Loucy (cell line): ENCODE results near the gene PLEKHG5.
"Not testable (repeated sequence)": the region's sequence is repeated elsewhere in the genome, so short reads cannot be mapped to it uniquely, and the experiment has no call there.

Experiments used
- H2AFZ ChIP-seq: fragments of 200-600 bp; sonication (generic); 2 replicates; pipeline ENCODE4 v1.6.0; 2016; ENCODE audit warnings: antibody characterized with exemption, mild to moderate bottlenecking, low read length, moderate library complexity
- H3F3A ChIP-seq: fragments of 200-600 bp; 2 replicates; pipeline ENCODE4 v1.6.0; 2016; ENCODE audit warnings: antibody characterized with exemption, low read depth, mild to moderate bottlenecking
- H3K27me3 ChIP-seq: fragments of 200-600 bp; sonication (generic); 2 replicates; pipeline ENCODE4 v1.6.1; 2014; ENCODE audit warnings: low read length, mild to moderate bottlenecking; ENCODE audit not compliant: insufficient read depth, poor library complexity, severe bottlenecking
- H3K36me3 ChIP-seq: fragments of 200-600 bp; sonication (generic); 2 replicates; pipeline ENCODE4 v1.6.1; 2016; ENCODE audit warnings: low read length; ENCODE audit not compliant: insufficient read depth
- H3K4me1 ChIP-seq: fragments of 200-600 bp; sonication (generic); 2 replicates; pipeline ENCODE4 v1.5.1; 2014; ENCODE audit warnings: low read length, mild to moderate bottlenecking; ENCODE audit not compliant: insufficient read depth, poor library complexity, severe bottlenecking
- H3K4me2 ChIP-seq: fragments of 200-600 bp; sonication (generic); 2 replicates; pipeline ENCODE4 v1.6.0; 2014; ENCODE audit warnings: antibody characterized with exemption, low read length, low read depth, mild to moderate bottlenecking; ENCODE audit not compliant: poor library complexity, severe bottlenecking
- H3K4me3 ChIP-seq: fragments of 200-600 bp; sonication (generic); 2 replicates; pipeline ENCODE4 v1.5.1; 2014; ENCODE audit warnings: low read length, mild to moderate bottlenecking, mixed read lengths; ENCODE audit not compliant: poor library complexity, severe bottlenecking
- H3K79me2 ChIP-seq: fragments of 200-600 bp; sonication (generic); 2 replicates; pipeline ENCODE4 v1.6.1; 2014; ENCODE audit warnings: low read length; ENCODE audit not compliant: insufficient read depth
- H3K9ac ChIP-seq: fragments of 200-600 bp; sonication (generic); 2 replicates; pipeline ENCODE4 v1.6.0; 2014; ENCODE audit warnings: mild to moderate bottlenecking, low read depth, low read length, moderate library complexity; ENCODE audit not compliant: poor library complexity, severe bottlenecking
- H3K9me2 ChIP-seq: fragments of 200-600 bp; sonication (generic); replicated peaks from 2 replicates; pipeline ENCODE4 v1.6.1; 2016; ENCODE audit warnings: low read depth, low read length, mixed read lengths
- H3K9me3 ChIP-seq: fragments of 200-600 bp; sonication (generic); 2 replicates; pipeline ENCODE4 v1.6.1; 2014; ENCODE audit warnings: mild to moderate bottlenecking, antibody characterized with exemption, low read length, low read depth; ENCODE audit not compliant: insufficient read depth
- H4K20me1 ChIP-seq: fragments of 200-600 bp; sonication (generic); 2 replicates; pipeline ENCODE4 v1.6.0; 2014; ENCODE audit warnings: antibody characterized with exemption, low read length, mild to moderate bottlenecking; ENCODE audit not compliant: insufficient read depth, poor library complexity, severe bottlenecking
- EZH2phosphoT487 ChIP-seq: fragments of 200-600 bp; IDR thresholded peaks from 2 replicates; pipeline ENCODE4 v1.6.1; 2018; ENCODE audit warnings: antibody characterized with exemption, mild to moderate bottlenecking, moderate library complexity, borderline replicate concordance
- TF ChIP-seq, protein P1 (sequence below): fragments of 200-600 bp; sonication (generic); conservative IDR thresholded peaks from 2 replicates; pipeline ENCODE4 v1.5.1; 2014; ENCODE audit warnings: mild to moderate bottlenecking, antibody characterized with exemption, low read length

The PLEKHG5 gene

DNA sequence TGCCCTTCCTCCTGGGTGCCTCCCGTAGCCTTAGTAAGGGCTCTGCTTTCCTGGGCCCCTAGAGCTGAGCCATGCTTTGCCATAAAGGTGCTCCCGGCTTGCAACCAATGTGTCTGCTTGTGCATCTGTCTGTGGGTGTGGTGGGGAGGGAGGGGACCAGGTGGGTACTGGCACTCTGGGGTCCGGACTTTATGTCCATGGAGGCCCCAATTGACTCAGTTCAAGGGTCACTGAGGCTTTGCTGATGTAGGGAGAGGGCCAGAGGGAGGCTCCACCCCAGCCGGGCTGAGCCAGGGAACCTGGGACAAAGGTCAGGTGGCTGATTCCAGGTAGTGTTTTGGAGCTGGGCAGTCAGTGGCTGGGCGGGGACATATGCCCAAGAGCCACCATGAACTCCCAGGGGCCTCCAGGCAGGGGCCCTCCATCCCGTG is 40.5 kb downstream of the PLEKHG5 start:
- no peak overlapping the region for H3K4me2 ChIP-seq
- H3K27me3 ChIP-seq: no peaks in the 10 kb centered on the region
- H3K4me1 ChIP-seq: no peaks in the 10 kb centered on the region
- no peaks in the 10 kb centered on the region for H4K20me1 ChIP-seq
- no peak for TF ChIP-seq EZH2phosphoT487
- TF ChIP-seq, protein P1, sequence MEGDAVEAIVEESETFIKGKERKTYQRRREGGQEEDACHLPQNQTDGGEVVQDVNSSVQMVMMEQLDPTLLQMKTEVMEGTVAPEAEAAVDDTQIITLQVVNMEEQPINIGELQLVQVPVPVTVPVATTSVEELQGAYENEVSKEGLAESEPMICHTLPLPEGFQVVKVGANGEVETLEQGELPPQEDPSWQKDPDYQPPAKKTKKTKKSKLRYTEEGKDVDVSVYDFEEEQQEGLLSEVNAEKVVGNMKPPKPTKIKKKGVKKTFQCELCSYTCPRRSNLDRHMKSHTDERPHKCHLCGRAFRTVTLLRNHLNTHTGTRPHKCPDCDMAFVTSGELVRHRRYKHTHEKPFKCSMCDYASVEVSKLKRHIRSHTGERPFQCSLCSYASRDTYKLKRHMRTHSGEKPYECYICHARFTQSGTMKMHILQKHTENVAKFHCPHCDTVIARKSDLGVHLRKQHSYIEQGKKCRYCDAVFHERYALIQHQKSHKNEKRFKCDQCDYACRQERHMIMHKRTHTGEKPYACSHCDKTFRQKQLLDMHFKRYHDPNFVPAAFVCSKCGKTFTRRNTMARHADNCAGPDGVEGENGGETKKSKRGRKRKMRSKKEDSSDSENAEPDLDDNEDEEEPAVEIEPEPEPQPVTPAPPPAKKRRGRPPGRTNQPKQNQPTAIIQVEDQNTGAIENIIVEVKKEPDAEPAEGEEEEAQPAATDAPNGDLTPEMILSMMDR: no peak
- no peaks in the 10 kb centered on the region for H3K79me2 ChIP-seq
- no peaks in the 10 kb centered on the region for H3K9me3 ChIP-seq
- H3K36me3 ChIP-seq: no peaks in the 10 kb centered on the region
- no peaks in the 10 kb centered on the region for H3K9me2 ChIP-seq
- no peak overlapping the region for H3K4me3 ChIP-seq
- no peak overlapping the region for H2AFZ ChIP-seq
- no peak overlapping the region for H3K9ac ChIP-seq
- H3F3A ChIP-seq: no peaks in the 10 kb centered on the region

- not testable (repeated sequence) for H3K4me2 ChIP-seq, H4K20me1 ChIP-seq, H3K79me2 ChIP-seq, H2AFZ ChIP-seq, H3K36me3 ChIP-seq, H3K9ac ChIP-seq, H3K4me3 ChIP-seq, H3K27me3 ChIP-seq, H3K9me2 ChIP-seq, H3K9me3 ChIP-seq, H3K4me1 ChIP-seq, H3F3A ChIP-seq
These were observed 41.0 kb downstream of the PLEKHG5 start for GRCh38 chr1:6450486-6450885.

- Histone ChIP-seq H3K9me3 (no peaks in the 10 kb centered on the region), H3K9ac (no peak overlapping the region), H3K27me3 (no peaks in the 10 kb centered on the region), H2AFZ (no peak overlapping the region), H3K79me2 (no peaks in the 10 kb centered on the region), H3K4me3 (no peak overlapping the region), H3F3A (no peaks in the 10 kb centered on the region), H3K36me3 (no peaks in the 10 kb centered on the region), H4K20me1 (no peaks in the 10 kb centered on the region), H3K9me2 (no peaks in the 10 kb centered on the region), H3K4me2 (no peak overlapping the region), H3K4me1 (no peaks in the 10 kb centered on the region)
- TF ChIP-seq, protein P1: no peak
- no peak for TF ChIP-seq EZH2phosphoT487
These were observed 41.4 kb downstream of the PLEKHG5 start for GRCh38 chr1:6450005-6450450.

- no peaks in the 10 kb centered on the region for H3K27me3 ChIP-seq
These were observed 42.5 kb downstream of the PLEKHG5 start for GRCh38 chr1:6448749-6449631.

More at GRCh38 chr1:6448749-6449631, 42.5 kb downstream of the PLEKHG5 start:
- no peak overlapping the region for H2AFZ ChIP-seq
- H3K4me1 ChIP-seq: no peaks in the 10 kb centered on the region
- no peaks in the 10 kb centered on the region for H3K79me2 ChIP-seq
- no peaks in the 10 kb centered on the region for H3K36me3 ChIP-seq
- no peak overlapping the region for H3K9ac ChIP-seq
- H3K9me2 ChIP-seq: no peaks in the 10 kb centered on the region
- H3K4me2 ChIP-seq: no peak overlapping the region
- no peaks in the 10 kb centered on the region for H3F3A ChIP-seq
- no peaks in the 10 kb centered on the region for H4K20me1 ChIP-seq
- H3K9me3 ChIP-seq: no peaks in the 10 kb centered on the region
- H3K4me3 ChIP-seq: no peak overlapping the region
- no peak for TF ChIP-seq EZH2phosphoT487
- TF ChIP-seq, protein P1: no peak
